ENCODE results near the gene TNFSF18.

TNFSF18 gene

GRCh38 chr1:173017792-173018191, 32.9 kb downstream of the TNFSF18 start:
- no peak for TF ChIP-seq CTCF (IDR thresholded peaks at IDR 0.05; ENCODE audit: control insufficient read depth, extremely low read depth, insufficient read depth)
- H3K4me3 ChIP-seq (ENCODE audit: low read depth, low read length) = no peak overlapping the region
- no peak for DNase-seq (ENCODE audit: low read depth)

GRCh38 chr1:173016419-173016818, 34.3 kb downstream of the TNFSF18 start:
- DNase-seq (ENCODE audit: low read depth) = no peak
- H3K4me3 ChIP-seq (ENCODE audit: low read depth, low read length) = no peak overlapping the region
- no peak for TF ChIP-seq CTCF (IDR thresholded peaks at IDR 0.05; ENCODE audit: control insufficient read depth, extremely low read depth, insufficient read depth)

GRCh38 chr1:173015629-173016028, 35.1 kb downstream of the TNFSF18 start:
- no peak for DNase-seq (ENCODE audit: low read depth)
- no peak overlapping the region for H3K4me3 ChIP-seq (ENCODE audit: low read depth, low read length)
- no peak for TF ChIP-seq CTCF (IDR thresholded peaks at IDR 0.05; ENCODE audit: control insufficient read depth, extremely low read depth, insufficient read depth)

DNA sequence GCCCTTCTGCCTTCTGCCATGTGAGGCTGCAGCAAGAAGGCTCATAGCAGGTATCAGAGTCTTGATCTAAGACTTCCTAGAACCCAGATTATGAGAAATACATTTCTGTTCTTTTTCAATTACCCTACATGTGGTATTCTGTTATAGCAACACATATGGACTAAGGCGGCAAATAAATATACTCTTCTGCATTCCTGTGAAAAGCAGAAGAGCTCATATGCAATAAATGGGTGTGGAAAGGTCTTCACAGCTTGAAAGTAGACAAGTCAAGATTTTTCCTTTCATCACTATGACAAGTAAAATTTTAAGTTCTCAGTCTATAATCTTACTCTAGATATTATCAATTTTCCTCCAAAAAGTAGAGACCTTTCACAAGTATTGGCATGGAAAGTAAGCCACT, 36.6 kb downstream of the TNFSF18 start:
- TF ChIP-seq CTCF (IDR thresholded peaks at IDR 0.05; ENCODE audit: control insufficient read depth, extremely low read depth, insufficient read depth) = no peak
- no peak overlapping the region for H3K4me3 ChIP-seq (ENCODE audit: low read depth, low read length)
- DNase-seq (ENCODE audit: low read depth) = no peak

DNA sequence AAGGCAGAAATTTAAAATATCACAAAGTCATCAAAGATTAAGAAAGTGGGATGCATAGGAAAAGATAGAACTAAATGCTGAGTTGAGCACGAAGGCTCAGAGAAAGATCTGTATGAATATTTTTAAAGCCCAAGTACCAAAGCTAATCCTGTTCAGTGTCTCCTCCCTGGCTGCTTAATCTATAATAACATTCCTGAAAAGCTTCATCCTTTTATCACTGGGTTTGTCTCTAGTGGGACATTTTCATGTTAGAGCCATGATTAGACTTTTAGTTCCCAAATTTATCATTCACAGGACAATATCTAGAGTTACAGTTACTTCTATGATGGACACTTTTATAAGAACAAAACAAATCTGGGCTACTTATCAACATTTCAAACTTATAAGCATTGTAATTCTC, 38.6 kb downstream of the TNFSF18 start:
- TF ChIP-seq CTCF (IDR thresholded peaks at IDR 0.05; ENCODE audit: control insufficient read depth, extremely low read depth, insufficient read depth) = no peak
- no peak overlapping the region for H3K4me3 ChIP-seq (ENCODE audit: low read depth, low read length)
- DNase-seq (ENCODE audit: low read depth) = no peak

DNA sequence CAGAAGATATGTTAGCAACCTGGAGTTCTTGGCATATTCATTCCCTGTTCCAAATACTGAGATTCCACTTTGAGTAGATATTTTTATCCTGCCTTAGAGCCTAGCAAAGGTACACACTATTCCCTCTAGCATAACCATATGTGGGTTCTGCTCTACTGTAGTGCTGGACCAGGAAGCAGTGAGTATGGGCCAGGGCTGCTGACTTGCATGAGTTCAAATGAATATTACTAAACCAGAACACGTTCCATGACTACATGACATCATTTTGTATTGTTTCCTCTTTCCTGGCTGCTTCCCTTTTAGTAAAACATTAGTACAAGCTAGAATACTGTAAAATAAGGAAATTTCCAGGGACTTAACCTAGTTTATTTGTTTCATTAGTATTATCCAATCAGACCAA, 41.1 kb downstream of the TNFSF18 start:
- no peak for DNase-seq (ENCODE audit: low read depth)
- no peak for TF ChIP-seq CTCF (IDR thresholded peaks at IDR 0.05; ENCODE audit: control insufficient read depth, extremely low read depth, insufficient read depth)
- H3K4me3 ChIP-seq (ENCODE audit: low read depth, low read length) = no peak overlapping the region

DNA sequence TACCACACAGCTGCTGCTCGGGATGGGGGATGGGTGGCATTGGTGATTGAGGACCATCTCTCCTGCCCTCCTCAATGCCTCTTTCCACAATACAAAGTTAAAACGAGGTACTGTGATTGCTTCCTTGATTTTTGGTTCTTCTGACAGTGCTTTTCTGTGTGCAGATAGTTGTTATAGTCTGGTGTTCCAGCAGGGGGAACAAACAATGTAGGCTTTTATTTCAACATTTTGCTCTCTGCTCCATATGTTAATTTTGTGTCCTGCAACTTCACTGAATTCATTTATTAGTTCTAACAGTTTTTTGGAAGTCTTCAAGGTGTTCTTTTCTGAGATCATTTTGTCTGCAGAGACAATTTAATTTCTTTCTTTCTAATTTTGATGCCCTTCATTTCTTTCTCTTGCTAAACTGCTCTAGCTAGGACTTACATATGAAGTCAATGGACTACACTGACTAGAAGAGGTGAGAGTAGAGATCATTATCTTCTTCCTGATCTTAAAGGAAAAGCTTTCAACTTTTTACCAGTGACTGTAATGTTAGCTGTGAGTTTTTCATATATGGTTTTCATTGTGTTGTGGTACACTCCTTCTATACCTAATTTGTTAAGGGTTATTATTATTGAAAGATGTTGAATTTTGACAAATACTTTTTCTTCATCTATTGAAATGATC, 45.4 kb downstream of the TNFSF18 start:
- H3K4me3 ChIP-seq (ENCODE audit: low read depth, low read length) = no peak overlapping the region
- TF ChIP-seq CTCF (IDR thresholded peaks at IDR 0.05; ENCODE audit: control insufficient read depth, extremely low read depth, insufficient read depth) = no peak
- DNase-seq (ENCODE audit: low read depth) = no peak

Data from LNCaP clone FGC (cell line).